PFSK-1 (cell line): ENCODE data around the gene RPH3AL.

Experiments
- FOXP2 ChIP-seq: optimal IDR thresholded peaks from 2 replicates; pipeline ENCODE3; 2011; ENCODE audit warnings: borderline replicate concordance, control low read depth, inconsistent platforms; ENCODE audit not compliant: insufficient read depth; ENCODE audit errors: extremely low read length, extremely low read depth
- POLR2AphosphoS5 ChIP-seq: IDR thresholded peaks from 2 replicates; pipeline ENCODE4 v1.6.1; 2012; ENCODE audit warnings: low read depth, mild to moderate bottlenecking, control low read depth, low read length, moderate library complexity
- SIN3A ChIP-seq: IDR thresholded peaks from 2 replicates; pipeline ENCODE4 v1.6.1; 2012; ENCODE audit warnings: mild to moderate bottlenecking, low read length, moderate library complexity, borderline replicate concordance; ENCODE audit not compliant: insufficient read depth
- TAF1 ChIP-seq: IDR thresholded peaks from 2 replicates; pipeline ENCODE4 v1.6.1; 2012; ENCODE audit warnings: low read length, control low read depth, borderline replicate concordance; ENCODE audit not compliant: insufficient read depth
- TF ChIP-seq, protein P1 (sequence below), 2 experiments: IDR thresholded peaks; 2 replicates each; pipeline versions ENCODE4 v1.6.1 to v1.8.0; 2011 to 2012; ENCODE audit warnings: low read depth in 2 of 2, low read length in 2 of 2, control low read depth in 1 of 2, inconsistent platforms in 1 of 2, mild to moderate bottlenecking in 1 of 2, moderate library complexity in 1 of 2; ENCODE audit not compliant: insufficient read depth in 1 of 2

Gene RPH3AL

DNA sequence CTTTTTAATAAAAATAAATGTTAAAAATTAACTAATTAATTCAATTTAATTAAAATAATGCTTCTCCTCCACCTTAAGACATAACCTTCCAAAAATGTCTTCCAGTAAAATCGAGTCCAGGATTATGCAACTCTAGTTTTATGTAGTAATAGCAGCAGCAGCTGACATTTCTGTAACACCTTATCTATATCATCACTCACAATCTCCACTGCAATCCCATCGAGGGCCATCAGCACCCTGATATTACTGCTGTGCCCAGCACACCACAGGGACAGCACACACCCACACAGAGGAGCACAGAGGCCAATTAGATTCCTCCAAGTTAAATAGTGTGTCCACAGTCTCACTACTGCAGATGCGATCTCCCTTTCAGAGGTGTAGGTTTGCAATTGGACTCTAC is 2.9 kb downstream of the RPH3AL start:
- TF ChIP-seq FOXP2 (no peak), POLR2AphosphoS5 (no peak), SIN3A (no peak), TAF1 (no peak)
- TF ChIP-seq, protein P1, sequence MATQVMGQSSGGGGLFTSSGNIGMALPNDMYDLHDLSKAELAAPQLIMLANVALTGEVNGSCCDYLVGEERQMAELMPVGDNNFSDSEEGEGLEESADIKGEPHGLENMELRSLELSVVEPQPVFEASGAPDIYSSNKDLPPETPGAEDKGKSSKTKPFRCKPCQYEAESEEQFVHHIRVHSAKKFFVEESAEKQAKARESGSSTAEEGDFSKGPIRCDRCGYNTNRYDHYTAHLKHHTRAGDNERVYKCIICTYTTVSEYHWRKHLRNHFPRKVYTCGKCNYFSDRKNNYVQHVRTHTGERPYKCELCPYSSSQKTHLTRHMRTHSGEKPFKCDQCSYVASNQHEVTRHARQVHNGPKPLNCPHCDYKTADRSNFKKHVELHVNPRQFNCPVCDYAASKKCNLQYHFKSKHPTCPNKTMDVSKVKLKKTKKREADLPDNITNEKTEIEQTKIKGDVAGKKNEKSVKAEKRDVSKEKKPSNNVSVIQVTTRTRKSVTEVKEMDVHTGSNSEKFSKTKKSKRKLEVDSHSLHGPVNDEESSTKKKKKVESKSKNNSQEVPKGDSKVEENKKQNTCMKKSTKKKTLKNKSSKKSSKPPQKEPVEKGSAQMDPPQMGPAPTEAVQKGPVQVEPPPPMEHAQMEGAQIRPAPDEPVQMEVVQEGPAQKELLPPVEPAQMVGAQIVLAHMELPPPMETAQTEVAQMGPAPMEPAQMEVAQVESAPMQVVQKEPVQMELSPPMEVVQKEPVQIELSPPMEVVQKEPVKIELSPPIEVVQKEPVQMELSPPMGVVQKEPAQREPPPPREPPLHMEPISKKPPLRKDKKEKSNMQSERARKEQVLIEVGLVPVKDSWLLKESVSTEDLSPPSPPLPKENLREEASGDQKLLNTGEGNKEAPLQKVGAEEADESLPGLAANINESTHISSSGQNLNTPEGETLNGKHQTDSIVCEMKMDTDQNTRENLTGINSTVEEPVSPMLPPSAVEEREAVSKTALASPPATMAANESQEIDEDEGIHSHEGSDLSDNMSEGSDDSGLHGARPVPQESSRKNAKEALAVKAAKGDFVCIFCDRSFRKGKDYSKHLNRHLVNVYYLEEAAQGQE (IDR thresholded peaks at IDR 0.05; ENCODE audit: insufficient read depth in 1 of 2, low read depth in 2 of 2, low read length in 2 of 2), result no peak

DNA sequence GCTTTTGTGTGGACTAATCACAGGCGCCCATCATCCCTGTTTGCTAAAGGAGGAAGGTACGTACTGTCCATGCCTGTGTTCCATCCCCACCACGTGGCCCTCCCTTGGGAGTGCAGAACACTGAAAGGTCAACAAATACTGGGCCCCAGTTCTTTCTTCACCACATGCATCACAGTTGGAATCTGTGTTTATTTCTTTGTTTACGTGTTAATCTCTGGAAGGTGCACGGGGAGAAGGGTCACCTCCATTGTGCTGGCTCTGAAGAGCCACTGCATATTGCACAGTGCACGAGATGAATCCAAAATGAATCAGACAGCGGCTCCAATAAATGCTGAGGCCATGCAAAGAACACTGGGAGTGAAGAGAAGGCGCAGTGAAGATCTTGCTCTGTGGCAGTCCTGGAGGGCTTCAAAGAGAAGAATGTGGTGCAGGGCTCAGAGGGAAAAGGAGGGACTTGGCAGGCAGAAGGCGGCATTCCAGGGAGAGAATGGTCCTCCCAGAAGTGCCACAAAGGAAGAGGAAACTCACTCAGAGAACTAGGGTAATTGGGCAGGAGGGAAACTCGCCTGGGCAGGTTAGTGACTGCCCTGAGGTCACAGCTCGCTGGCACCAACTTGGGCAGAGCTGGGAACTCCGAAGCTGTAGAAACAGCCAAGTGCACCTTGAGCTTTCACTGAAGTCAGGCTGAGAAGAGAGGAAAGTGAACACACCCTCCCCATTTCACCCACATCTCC is 3.7 kb downstream of the RPH3AL start:
- TF ChIP-seq SIN3A (no peak), FOXP2 (no peak), TAF1 (no peak), POLR2AphosphoS5 (no peak)
- TF ChIP-seq, protein P1 (IDR thresholded peaks at IDR 0.05; ENCODE audit: insufficient read depth in 1 of 2, low read depth in 2 of 2, low read length in 2 of 2), result no peak

DNA sequence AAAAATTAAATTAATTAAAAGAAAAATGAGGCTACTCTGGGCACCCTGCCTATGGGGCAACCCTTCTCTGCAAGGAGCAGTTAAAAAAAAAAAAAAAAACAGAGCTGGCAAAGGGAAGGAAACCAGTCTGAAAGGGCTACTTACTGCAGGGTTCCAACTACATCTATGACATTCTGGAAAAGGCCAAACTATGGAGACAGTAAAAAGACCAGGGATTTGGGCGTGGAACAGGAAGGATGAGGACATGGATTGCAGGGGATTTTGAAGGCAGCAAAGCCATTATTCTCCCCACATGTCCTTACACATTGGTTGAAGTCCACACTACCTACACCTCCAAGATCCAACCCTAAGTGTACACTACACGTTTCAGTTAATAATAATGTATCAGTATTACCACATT is 4.6 kb downstream of the RPH3AL start:
- TF ChIP-seq FOXP2, result no peak
- no peak for TF ChIP-seq SIN3A
- TF ChIP-seq TAF1, result no peak
- no peak for TF ChIP-seq POLR2AphosphoS5
- TF ChIP-seq, protein P1 (IDR thresholded peaks at IDR 0.05; ENCODE audit: insufficient read depth in 1 of 2, low read depth in 2 of 2, low read length in 2 of 2), result no peak

DNA sequence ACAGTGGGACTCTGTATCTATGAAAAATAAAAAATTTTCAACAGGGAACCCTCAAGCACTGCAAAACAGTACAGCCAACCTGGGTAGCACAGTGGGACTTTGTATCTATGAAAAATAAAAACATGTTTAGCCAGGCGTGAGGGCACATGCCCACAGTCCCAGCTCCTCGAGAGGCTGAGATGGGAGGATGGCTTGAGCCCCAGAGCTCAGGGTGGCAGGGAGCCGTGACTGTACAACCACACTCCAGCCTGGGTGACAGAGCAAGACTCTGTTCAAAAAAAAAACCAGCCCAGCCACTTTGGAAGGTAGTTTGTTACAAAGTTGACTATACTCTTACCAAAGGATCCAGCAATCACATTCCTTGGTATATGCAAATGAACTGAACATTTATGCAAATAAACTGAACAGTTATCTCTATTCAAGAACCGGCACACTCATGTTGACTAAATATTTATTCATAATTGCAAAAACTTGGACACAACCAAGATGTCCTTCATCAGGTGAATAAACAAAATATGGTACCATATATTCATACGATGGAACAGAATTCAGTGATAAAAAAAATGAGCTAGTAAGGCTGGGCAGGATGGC is 5.2 kb downstream of the RPH3AL start:
- TF ChIP-seq TAF1 (no peak), SIN3A (no peak), POLR2AphosphoS5 (no peak), FOXP2 (no peak)
- TF ChIP-seq, protein P1 (IDR thresholded peaks at IDR 0.05; ENCODE audit: insufficient read depth in 1 of 2, low read depth in 2 of 2, low read length in 2 of 2), result no peak
